Neural cell (in vitro differentiated cells): ENCODE results near the gene RALGAPB. TPM values are rescaled to one million over a fixed set of nuclear protein-coding genes. Genes with fewer than 3 reads are reported as not detected.

Experiments used
- H2AFZ ChIP-seq: fragments of 200-600, 300-800 bp; sonication (generic), shearing (Covaris generic); 2 replicates; pipeline ENCODE4 v1.6.0; 2014; ENCODE audit warnings: low read depth, mild to moderate bottlenecking, antibody characterized with exemption, low read length, moderate library complexity
- H3F3A ChIP-seq: fragments of 200-600 bp; shearing (Covaris generic); 2 replicates; pipeline ENCODE4 v1.6.1; 2016; ENCODE audit warnings: mild to moderate bottlenecking, moderate library complexity, mixed read lengths, antibody characterized with exemption, low read length; ENCODE audit not compliant: insufficient read depth, poor library complexity, severe bottlenecking
- H3K27ac ChIP-seq: fragments of 200-600, 300-800 bp; sonication (generic), shearing (Covaris generic); 2 replicates; pipeline ENCODE4 v1.5.1; 2014; ENCODE audit warnings: mild to moderate bottlenecking, low read length, moderate library complexity
- H3K27me3 ChIP-seq: fragments of 300-800, 200-600 bp; sonication (generic), shearing (Covaris generic); 2 replicates; pipeline ENCODE4 v1.6.0; 2014; ENCODE audit warnings: mild to moderate bottlenecking, low read depth, low read length, moderate library complexity; ENCODE audit not compliant: insufficient read depth
- H3K36me3 ChIP-seq: fragments of 300-800, 200-600 bp; sonication (generic), shearing (Covaris generic); 2 replicates; pipeline ENCODE4 v1.5.1; 2014; ENCODE audit warnings: mild to moderate bottlenecking, antibody characterized with exemption, low read length, moderate library complexity; ENCODE audit not compliant: insufficient read depth
- H3K4me2 ChIP-seq: fragments of 300-800, 200-600 bp; sonication (generic), shearing (Covaris generic); 2 replicates; pipeline ENCODE4 v1.6.0; 2014; ENCODE audit warnings: mild to moderate bottlenecking, low read length
- H3K4me3 ChIP-seq: fragments of 300-800, 200-600 bp; sonication (generic), shearing (Covaris generic); 2 replicates; pipeline ENCODE4 v1.5.1; 2014; ENCODE audit warnings: mild to moderate bottlenecking, low read length, moderate library complexity
- H3K79me2 ChIP-seq: fragments of 200-600 bp; shearing (Covaris generic); replicated peaks from 2 replicates; pipeline ENCODE4 v1.6.0; 2014; ENCODE audit warnings: mild to moderate bottlenecking, low read length, moderate library complexity; ENCODE audit not compliant: insufficient read depth
- H3K9ac ChIP-seq: fragments of 300-800, 200-600 bp; sonication (generic), shearing (Covaris generic); 2 replicates; pipeline ENCODE4 v1.6.1; 2016; ENCODE audit warnings: mild to moderate bottlenecking, low read length, mixed read lengths
- H3K9me2 ChIP-seq: fragments of 200-600 bp; shearing (Covaris generic); 2 replicates; pipeline ENCODE4 v1.6.1; 2016; ENCODE audit warnings: mild to moderate bottlenecking, low read length, mixed read lengths; ENCODE audit not compliant: insufficient read depth
- H3K9me3 ChIP-seq: fragments of 200-600, 300-800 bp; sonication (generic), shearing (Covaris generic); 2 replicates; pipeline ENCODE4 v1.6.1; 2016; ENCODE audit warnings: mild to moderate bottlenecking, mixed run types, low read length, moderate library complexity, mixed read lengths
- H4K20me1 ChIP-seq: fragments of 200-600 bp; shearing (Covaris generic); 2 replicates; pipeline ENCODE4 v1.6.1; 2016; ENCODE audit warnings: mild to moderate bottlenecking, mixed run types; ENCODE audit not compliant: insufficient read depth
- EP300 ChIP-seq: fragments of 450-650 bp; conservative IDR thresholded peaks from 2 replicates; pipeline ENCODE4 v1.6.1; 2014; ENCODE audit warnings: antibody characterized with exemption, mild to moderate bottlenecking, moderate library complexity; ENCODE audit not compliant: poor library complexity, severe bottlenecking
- EZH2 ChIP-seq: fragments of 200-600, 300-800 bp; shearing (Covaris generic), sonication (generic); IDR thresholded peaks from 2 replicates; pipeline ENCODE4 v1.6.1; 2014; ENCODE audit warnings: antibody characterized with exemption, low read length, borderline replicate concordance, mild to moderate bottlenecking; ENCODE audit not compliant: insufficient read depth, poor library complexity, severe bottlenecking
- MXI1 ChIP-seq: fragments of 450-650 bp; conservative IDR thresholded peaks from 2 replicates; pipeline ENCODE4 v1.6.1; 2014; ENCODE audit warnings: antibody characterized with exemption, mild to moderate bottlenecking; ENCODE audit not compliant: poor library complexity, severe bottlenecking
- POLR2AphosphoS5 ChIP-seq: IDR thresholded peaks from 2 replicates; pipeline ENCODE4 v1.6.1; 2012
- RAD21 ChIP-seq: fragments of 450-650 bp; conservative IDR thresholded peaks from 2 replicates; pipeline ENCODE4 v1.6.1; 2014; ENCODE audit warnings: antibody characterized with exemption, mild to moderate bottlenecking, moderate library complexity
- SMC3 ChIP-seq: fragments of 450-650 bp; conservative IDR thresholded peaks from 2 replicates; pipeline ENCODE4 v1.6.1; 2014; ENCODE audit warnings: antibody characterized with exemption, mild to moderate bottlenecking, moderate library complexity; ENCODE audit not compliant: poor library complexity
- TAF1 ChIP-seq: IDR thresholded peaks from 2 replicates; pipeline ENCODE4 v1.6.1; 2012; ENCODE audit warnings: low read depth
- polyA plus RNA-seq: library from polyadenylated mRNA; depleted of rRNA; stranded (reverse); fragments of >200 nt; gene quantifications from 2 replicates; pipeline ENCODE4 v1.2.3, GENCODE V29; 2014
- TF ChIP-seq, protein P1 (sequence below): fragments of 450-650 bp; IDR thresholded peaks from 2 replicates; pipeline ENCODE4 v1.5.1; 2014; ENCODE audit warnings: antibody characterized with exemption, mild to moderate bottlenecking, moderate library complexity; ENCODE audit not compliant: poor library complexity, severe bottlenecking
- TF ChIP-seq, protein P2 (sequence below): IDR thresholded peaks from 2 replicates; pipeline ENCODE4 v1.6.1; 2012; ENCODE audit warnings: borderline replicate concordance

Gene RALGAPB
- polyA plus RNA-seq, 1 donor from 2014 or later: 30.0 TPM

DNA sequence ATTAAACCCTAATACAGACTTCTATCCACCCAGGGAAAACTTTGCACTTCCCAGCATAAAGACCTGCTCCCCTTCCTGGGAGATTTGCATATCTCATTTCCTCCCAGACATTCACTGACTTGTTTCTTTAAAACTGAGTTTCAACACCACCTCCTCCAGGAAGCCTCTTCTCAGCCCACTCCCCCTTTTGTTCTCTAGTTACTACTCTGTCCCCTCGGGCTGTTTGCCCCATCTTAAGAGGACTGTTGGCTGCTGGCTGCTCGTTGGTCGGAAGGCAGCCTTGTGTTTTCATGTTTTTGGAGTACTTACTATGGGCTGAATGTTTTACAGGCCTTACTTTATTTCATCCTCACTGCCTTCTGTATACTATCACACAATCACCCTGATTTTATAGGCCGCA is 135.5 kb downstream of the RALGAPB start:
- Histone ChIP-seq H3K27ac (no peak overlapping the region), H3K4me3 (no peak overlapping the region), H3K9ac (no peak overlapping the region), H2AFZ (no peak overlapping the region), H3K36me3 (no peaks in the 10 kb centered on the region), H3F3A (no peaks in the 10 kb centered on the region), H3K27me3 (no peaks in the 10 kb centered on the region), H4K20me1 (no peaks in the 10 kb centered on the region), H3K9me2 (no peaks in the 10 kb centered on the region), H3K4me2 (no peak overlapping the region), H3K79me2 (no peaks in the 10 kb centered on the region), H3K9me3 (no peaks in the 10 kb centered on the region)
- TF ChIP-seq RAD21 (no peak), SMC3 (no peak), MXI1 (no peak), EP300 (no peak), EZH2 (no peak), POLR2AphosphoS5 (no peak), TAF1 (no peak)
- TF ChIP-seq, protein P1, sequence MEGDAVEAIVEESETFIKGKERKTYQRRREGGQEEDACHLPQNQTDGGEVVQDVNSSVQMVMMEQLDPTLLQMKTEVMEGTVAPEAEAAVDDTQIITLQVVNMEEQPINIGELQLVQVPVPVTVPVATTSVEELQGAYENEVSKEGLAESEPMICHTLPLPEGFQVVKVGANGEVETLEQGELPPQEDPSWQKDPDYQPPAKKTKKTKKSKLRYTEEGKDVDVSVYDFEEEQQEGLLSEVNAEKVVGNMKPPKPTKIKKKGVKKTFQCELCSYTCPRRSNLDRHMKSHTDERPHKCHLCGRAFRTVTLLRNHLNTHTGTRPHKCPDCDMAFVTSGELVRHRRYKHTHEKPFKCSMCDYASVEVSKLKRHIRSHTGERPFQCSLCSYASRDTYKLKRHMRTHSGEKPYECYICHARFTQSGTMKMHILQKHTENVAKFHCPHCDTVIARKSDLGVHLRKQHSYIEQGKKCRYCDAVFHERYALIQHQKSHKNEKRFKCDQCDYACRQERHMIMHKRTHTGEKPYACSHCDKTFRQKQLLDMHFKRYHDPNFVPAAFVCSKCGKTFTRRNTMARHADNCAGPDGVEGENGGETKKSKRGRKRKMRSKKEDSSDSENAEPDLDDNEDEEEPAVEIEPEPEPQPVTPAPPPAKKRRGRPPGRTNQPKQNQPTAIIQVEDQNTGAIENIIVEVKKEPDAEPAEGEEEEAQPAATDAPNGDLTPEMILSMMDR: no peak
- TF ChIP-seq, protein P2, sequence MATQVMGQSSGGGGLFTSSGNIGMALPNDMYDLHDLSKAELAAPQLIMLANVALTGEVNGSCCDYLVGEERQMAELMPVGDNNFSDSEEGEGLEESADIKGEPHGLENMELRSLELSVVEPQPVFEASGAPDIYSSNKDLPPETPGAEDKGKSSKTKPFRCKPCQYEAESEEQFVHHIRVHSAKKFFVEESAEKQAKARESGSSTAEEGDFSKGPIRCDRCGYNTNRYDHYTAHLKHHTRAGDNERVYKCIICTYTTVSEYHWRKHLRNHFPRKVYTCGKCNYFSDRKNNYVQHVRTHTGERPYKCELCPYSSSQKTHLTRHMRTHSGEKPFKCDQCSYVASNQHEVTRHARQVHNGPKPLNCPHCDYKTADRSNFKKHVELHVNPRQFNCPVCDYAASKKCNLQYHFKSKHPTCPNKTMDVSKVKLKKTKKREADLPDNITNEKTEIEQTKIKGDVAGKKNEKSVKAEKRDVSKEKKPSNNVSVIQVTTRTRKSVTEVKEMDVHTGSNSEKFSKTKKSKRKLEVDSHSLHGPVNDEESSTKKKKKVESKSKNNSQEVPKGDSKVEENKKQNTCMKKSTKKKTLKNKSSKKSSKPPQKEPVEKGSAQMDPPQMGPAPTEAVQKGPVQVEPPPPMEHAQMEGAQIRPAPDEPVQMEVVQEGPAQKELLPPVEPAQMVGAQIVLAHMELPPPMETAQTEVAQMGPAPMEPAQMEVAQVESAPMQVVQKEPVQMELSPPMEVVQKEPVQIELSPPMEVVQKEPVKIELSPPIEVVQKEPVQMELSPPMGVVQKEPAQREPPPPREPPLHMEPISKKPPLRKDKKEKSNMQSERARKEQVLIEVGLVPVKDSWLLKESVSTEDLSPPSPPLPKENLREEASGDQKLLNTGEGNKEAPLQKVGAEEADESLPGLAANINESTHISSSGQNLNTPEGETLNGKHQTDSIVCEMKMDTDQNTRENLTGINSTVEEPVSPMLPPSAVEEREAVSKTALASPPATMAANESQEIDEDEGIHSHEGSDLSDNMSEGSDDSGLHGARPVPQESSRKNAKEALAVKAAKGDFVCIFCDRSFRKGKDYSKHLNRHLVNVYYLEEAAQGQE: no peak

- Histone ChIP-seq H4K20me1 (no peaks in the 10 kb centered on the region), H3F3A (no peaks in the 10 kb centered on the region), H2AFZ (no peak overlapping the region), H3K79me2 (no peaks in the 10 kb centered on the region), H3K36me3 (no peaks in the 10 kb centered on the region), H3K4me3 (no peak overlapping the region), H3K4me2 (no peak overlapping the region), H3K27ac (no peak overlapping the region), H3K9ac (no peak overlapping the region), H3K9me3 (no peaks in the 10 kb centered on the region), H3K9me2 (no peaks in the 10 kb centered on the region), H3K27me3 (no peaks in the 10 kb centered on the region)
- no peak for TF ChIP-seq TAF1
- TF ChIP-seq, protein P1: no peak
- TF ChIP-seq MXI1: no peak
- TF ChIP-seq RAD21: no peak
- no peak for TF ChIP-seq EZH2
- no peak for TF ChIP-seq SMC3
- no peak for TF ChIP-seq EP300
- TF ChIP-seq, protein P2: no peak
- no peak for TF ChIP-seq POLR2AphosphoS5
These were observed 137.2 kb downstream of the RALGAPB start for GRCh38 chr20:38609815-38610214.
